ENCODE results near the gene CASS4. TPM values are rescaled to one million over a fixed set of nuclear protein-coding genes. Genes with fewer than 3 reads are reported as not detected.

The CASS4 gene
- total and polyA plus RNA-seq, 8 donors = 14.4 to 28.1 (median 23.4) TPM

- H3K36me3 ChIP-seq = peaks cover 0 to 11% of the 10 kb centered on the region in 2 donors
- H3K4me3 ChIP-seq = no peak overlapping the region
- intact Hi-C loops (cut with DNase I) = loop anchor here in 1 of 2 donors (10.0 kb wide), 1 partner anchor 59 kb away; the partner anchor contains the start of genes AURKA and CSTF1
- H3K27me3 ChIP-seq = peaks cover 0 to 5% of the 10 kb centered on the region in 2 donors
- H3K9me3 ChIP-seq = no peaks in the 10 kb centered on the region
- TF ChIP-seq CTCF (IDR thresholded peaks at IDR 0.05) = no peak
- ATAC-seq (no peak), DNase-seq (no peak)
- H3K27ac ChIP-seq = no peak overlapping the region
- no peaks in the 10 kb centered on the region for H3K4me1 ChIP-seq
Observed at GRCh38 chr20:56453352-56453751, 41.3 kb downstream of the CASS4 start.

GRCh38 chr20:56454754-56455153 lies 42.7 kb downstream of the CASS4 start:
- Histone ChIP-seq H3K27ac (no peak overlapping the region), H3K27me3 (peaks cover 0 to 7% of the 10 kb centered on the region in 2 donors), H3K36me3 (peaks cover 0 to 21% of the 10 kb centered on the region in 2 donors), H3K4me1 (no peaks in the 10 kb centered on the region), H3K9me3 (no peaks in the 10 kb centered on the region), H3K4me3 (no peak overlapping the region)
- intact Hi-C loops (cut with DNase I) = loop anchor here in 1 of 2 donors (10.0 kb wide), 1 partner anchor 60 kb away; the partner anchor contains the start of genes AURKA and CSTF1
- no peak for ATAC-seq
- TF ChIP-seq CTCF (IDR thresholded peaks at IDR 0.05) = no peak
- no peak for DNase-seq

GRCh38 chr20:56458206-56458821 lies 46.3 kb downstream of the CASS4 start:
- Histone ChIP-seq H3K9me3 (no peaks in the 10 kb centered on the region), H3K36me3 (peaks cover 0 to 12% of the 10 kb centered on the region in 2 donors), H3K4me3 (no peak overlapping the region), H3K27me3 (peaks cover 0 to 7% of the 10 kb centered on the region in 2 donors), H3K27ac (no peak overlapping the region), H3K4me1 (peaks cover 0 to 9% of the 10 kb centered on the region in 2 donors)
- no peak for DNase-seq
- TF ChIP-seq CTCF (IDR thresholded peaks at IDR 0.05) = no peak
- ATAC-seq = no peak
- intact Hi-C loops (cut with DNase I) = loop anchor here in 1 of 2 donors (10.0 kb wide), 1 partner anchor 64 kb away; the partner anchor contains the start of genes AURKA and CSTF1

- no peak for TF ChIP-seq CTCF (IDR thresholded peaks at IDR 0.05)
- no peak for DNase-seq
Observed at GRCh38 chr20:56460459-56460858, 48.4 kb downstream of the CASS4 start.

GRCh38 chr20:56461576-56461975 lies 49.5 kb downstream of the CASS4 start:
- Histone ChIP-seq H3K4me1 (peaks cover 0 to 30% of the 10 kb centered on the region in 2 donors), H3K36me3 (peaks cover 0 to 12% of the 10 kb centered on the region in 2 donors), H3K27me3 (peaks cover 0 to 7% of the 10 kb centered on the region in 2 donors), H3K27ac (no peak overlapping the region), H3K9me3 (no peaks in the 10 kb centered on the region), H3K4me3 (no peak overlapping the region)
- DNase-seq = no peak
- TF ChIP-seq CTCF (IDR thresholded peaks at IDR 0.05) = no peak
- ATAC-seq = no peak
- intact Hi-C loops (cut with DNase I) = no loop called here

More at GRCh38 chr20:56460459-56460858, 48.4 kb downstream of the CASS4 start:
- H3K27ac ChIP-seq = peak overlapping the region in 1 of 2 donors; percentile 2
- H3K36me3 ChIP-seq = peaks cover 0 to 12% of the 10 kb centered on the region in 2 donors
- no peak for ATAC-seq
- no peaks in the 10 kb centered on the region for H3K9me3 ChIP-seq
- peaks cover 0 to 20% of the 10 kb centered on the region in 2 donors for H3K4me1 ChIP-seq
- no peak overlapping the region for H3K4me3 ChIP-seq
- intact Hi-C loops (cut with DNase I) = no loop called here
- H3K27me3 ChIP-seq = peaks cover 0 to 7% of the 10 kb centered on the region in 2 donors
